Spleen (tissue), 11 donors: ENCODE measurements around the gene ODAD4. TPM values are rescaled to one million over a fixed set of nuclear protein-coding genes. Genes with fewer than 3 reads are reported as not detected.
A peak's percentile ranks its signal among the peaks of the same experiment; 100 is the strongest.

Source experiments
- DNase-seq: peaks from one replicate; pipeline ENCODE4 v3.0.0-alpha.2; 2020
- H3K27ac ChIP-seq, 8 donors: fragments of 200-600 bp; sonication (generic) in 7 of 8; 1 replicate in 4 of 8; 2 replicates in 4 of 8; pipeline versions ENCODE4 v1.5.0 to v1.8.0; 2016 to 2021; ENCODE audit warnings: inconsistent platforms in 4 of 8, mild to moderate bottlenecking in 4 of 8, moderate library complexity in 1 of 8
- H3K27me3 ChIP-seq, 7 donors: fragments of 200-600 bp; sonication (generic) in 6 of 7; replicated peaks in 1 of 7; 1 replicate in 4 of 7; 2 replicates in 3 of 7; pipeline versions ENCODE4 v1.5.0 to v1.8.0; 2016 to 2021; ENCODE audit warnings: inconsistent platforms in 3 of 7, mild to moderate bottlenecking in 1 of 7
- H3K36me3 ChIP-seq, 6 donors: fragments of 200-600 bp; sonication (generic) in 5 of 6; 1 replicate in 4 of 6; 2 replicates in 2 of 6; pipeline versions ENCODE4 v1.5.0 to v1.8.0; 2016 to 2021; ENCODE audit warnings: inconsistent platforms in 2 of 6
- H3K4me1 ChIP-seq, 6 donors: fragments of 200-600 bp; sonication (generic) in 5 of 6; 1 replicate in 3 of 6; 2 replicates in 3 of 6; pipeline versions ENCODE4 v1.5.0 to v1.8.0; 2016 to 2021; ENCODE audit warnings: inconsistent platforms in 3 of 6
- H3K4me3 ChIP-seq, 8 donors: fragments of 200-600 bp; sonication (generic) in 7 of 8; 1 replicate in 4 of 8; 2 replicates in 4 of 8; pipeline versions ENCODE4 v1.5.0 to v1.8.0; 2016 to 2021; ENCODE audit warnings: inconsistent platforms in 4 of 8, mild to moderate bottlenecking in 4 of 8, moderate library complexity in 2 of 8
- H3K9me3 ChIP-seq, 8 donors: fragments of 200-600 bp; sonication (generic) in 7 of 8; 1 replicate in 4 of 8; 2 replicates in 4 of 8; pipeline versions ENCODE4 v1.5.0 to v1.8.0; 2016 to 2021; ENCODE audit warnings: inconsistent platforms in 4 of 8
- CTCF ChIP-seq, 11 experiments: fragments of 200-600 bp in 7 of 11; fragments of 450-650 bp in 4 of 11; sonication (generic) in 4 of 11; IDR thresholded peaks in 8 of 11; conservative IDR thresholded peaks in 3 of 11; 1 replicate in 7 of 11; 2 replicates in 4 of 11; pipeline versions ENCODE4 v1.4.0 to v1.8.0; 2016 to 2021; ENCODE audit warnings: antibody characterized with exemption in 11 of 11, inconsistent platforms in 4 of 11, mild to moderate bottlenecking in 1 of 11
- POLR2A ChIP-seq, 3 donors: fragments of 450-650 bp; IDR thresholded peaks; one replicate each; pipeline ENCODE4 v1.5.1; 2017; ENCODE audit warnings: antibody characterized with exemption in 3 of 3, mild to moderate bottlenecking in 1 of 3
- POLR2AphosphoS5 ChIP-seq, 3 donors: sonication (generic); formaldehyde crosslinking; IDR thresholded peaks; one replicate each; pipeline ENCODE4 v1.5.1; 2017; ENCODE audit warnings: antibody characterized with exemption in 3 of 3
- WGBS, 5 donors: extraction: QIAGEN DNeasy Blood & Tissue Kit in 3 of 5; methylation state at CpG; one replicate each; pipeline versions ENCODE4 v1.1.5 to v1.1.7; 2013 to 2018; 5-methylcytosine and 5-hydroxymethylcytosine counted together
- intact Hi-C: fragments of 100-400 bp; cut with DNase I; formaldehyde crosslinking; loops from one replicate; pipeline ENCODE4 v1.15.0; 2023; ENCODE audit warnings: low total_unique reads
- polyA plus RNA-seq, 3 donors: library from polyadenylated mRNA; stranded (reverse); fragments of 200-250 nt; gene quantifications; one replicate each; pipeline ENCODE4 v1.2.1, GENCODE V29; 2013
- total RNA-seq, 7 donors: library from RNA; depleted of rRNA in 3 of 7; stranded (reverse); fragments of >200 nt in 3 of 7; fragmentation: NEBNext Ultra II Directional in 4 of 7; extraction: Animal tissue kit (Norgen Biotek cat#: 25700) in 4 of 7; gene quantifications; one replicate each; pipeline versions ENCODE4 v1.1.0 to v1.2.1, GENCODE V29; 2016 to 2021
- donor health status: healthy with polysubstance abuse.
- donor health status: DM: no; HTN: no; CAD: no; lungs with moderate emphysema.
- donor health status: DM: no; HTN: no; CAD: no.
- donor health status: Bipolar disorder and iron deficiency.
- donor health status: healthy.
- donor health status: DM: no; HTN: no; CAD: no.
- donor health status: DM: yes; HTN: yes; CAD: no.

ODAD4 gene
- total and polyA plus RNA-seq, 10 donors: 0.20 to 1.0 (median 0.33) TPM; not detected in 4

DNA sequence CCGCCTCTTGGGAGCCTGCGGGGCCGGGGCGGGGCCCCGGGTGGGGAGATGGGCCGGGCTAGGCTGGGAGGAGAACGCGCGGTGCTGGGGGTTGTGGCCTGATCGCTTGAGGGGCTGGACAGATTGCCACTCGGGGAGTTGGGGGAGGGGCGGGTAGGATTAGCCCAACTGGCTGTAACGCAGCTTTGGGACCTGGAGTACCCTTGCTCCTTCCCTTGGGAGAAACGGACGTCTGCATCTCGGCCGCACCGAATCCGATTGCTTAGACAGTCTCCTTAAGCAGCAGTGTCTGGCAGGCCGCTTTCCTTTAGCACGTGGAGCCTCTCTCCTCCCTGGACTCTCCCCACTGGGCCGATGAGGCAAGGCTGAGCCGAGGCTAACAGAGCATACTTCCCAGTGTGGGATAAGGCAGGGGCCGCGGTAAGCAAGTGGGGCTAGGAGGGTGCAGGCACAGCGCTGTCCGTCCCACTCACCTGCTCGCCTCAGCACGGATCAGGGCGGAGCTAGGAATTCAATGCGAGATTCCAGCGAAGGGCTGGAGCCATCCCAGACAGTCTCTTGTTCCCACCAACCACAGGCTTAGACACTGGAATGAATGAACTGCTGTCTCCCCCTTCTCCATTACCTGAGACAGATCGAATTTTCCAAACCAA lies 11.1 kb upstream of the ODAD4 start:
- H3K36me3 ChIP-seq: peaks cover 0 to 1% (median 0%) of the 10 kb centered on the region in 6 donors
- intact Hi-C loops: no loop called here
- peak overlapping the region; percentile 79 to 99 (median 95) for H3K4me3 ChIP-seq
- H3K27ac ChIP-seq: peak overlapping the region in 6 of 8 donors; percentile 88 to 93 (median 92)
- H3K27me3 ChIP-seq: no peaks in the 10 kb centered on the region
- peaks cover 10 to 49% (median 33%) of the 10 kb centered on the region in 6 donors for H3K4me1 ChIP-seq
- no peak for DNase-seq
- WGBS, 5 donors: 13 to 33% (median 19%) methylated on average over 12 to 33 of the region's 33 CpGs
- TF ChIP-seq CTCF (IDR thresholded peaks at IDR 0.05 in 8 of 11, conservative IDR thresholded peaks at IDR 0.05 in 3 of 11): peak in 2 of 11 experiments; percentile 1 to 2
- TF ChIP-seq POLR2A (IDR thresholded peaks at IDR 0.05): no peak
- no peaks in the 10 kb centered on the region for H3K9me3 ChIP-seq

GRCh38 chr17:41919840-41920579 lies 10.4 kb upstream of the ODAD4 start:
- intact Hi-C loops: no loop called here
- H3K4me3 ChIP-seq: peak overlapping the region in 3 of 8 donors; percentile 89 to 95 (median 93)
- no peaks in the 10 kb centered on the region for H3K27me3 ChIP-seq
- peaks cover 10 to 42% (median 32%) of the 10 kb centered on the region in 6 donors for H3K4me1 ChIP-seq
- no peak overlapping the region for H3K27ac ChIP-seq
- H3K36me3 ChIP-seq: no peaks in the 10 kb centered on the region
- no peak for TF ChIP-seq CTCF (IDR thresholded peaks at IDR 0.05 in 8 of 11, conservative IDR thresholded peaks at IDR 0.05 in 3 of 11)
- no peak for TF ChIP-seq POLR2AphosphoS5 (IDR thresholded peaks at IDR 0.05)
- no peak for TF ChIP-seq POLR2A (IDR thresholded peaks at IDR 0.05)
- no peaks in the 10 kb centered on the region for H3K9me3 ChIP-seq
- WGBS, 5 donors: 85 to 94% (median 88%) methylated on average over 7 of the region's 7 CpGs
- DNase-seq: peak; percentile 78

DNA sequence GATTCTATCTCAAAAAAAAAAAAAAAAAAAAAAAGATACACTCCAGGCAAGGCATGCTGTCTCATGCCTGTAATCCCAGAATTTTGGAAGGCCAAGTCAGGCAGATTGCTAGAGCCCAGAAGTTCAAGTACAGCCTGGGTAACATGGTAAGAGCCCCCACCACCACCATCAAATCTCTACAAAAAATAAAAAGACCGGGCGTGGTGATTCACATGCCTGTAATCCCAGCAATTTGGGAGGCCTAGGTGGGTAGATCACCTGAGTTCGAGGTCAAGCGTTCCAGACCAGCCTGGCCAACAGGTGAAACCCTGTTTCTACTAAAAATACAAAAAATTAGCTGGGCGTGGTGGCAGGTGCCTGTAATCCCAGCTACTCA lies 9.8 kb upstream of the ODAD4 start:
- Histone ChIP-seq H3K4me3 (no peak overlapping the region), H3K9me3 (no peaks in the 10 kb centered on the region), H3K27ac (no peak overlapping the region), H3K4me1 (peaks cover 10 to 36% (median 29%) of the 10 kb centered on the region in 6 donors), H3K27me3 (no peaks in the 10 kb centered on the region), H3K36me3 (no peaks in the 10 kb centered on the region)
- 85 to 96% (median 96%) methylated on average over 5 of the region's 5 CpGs for WGBS, 5 donors
- DNase-seq: no peak
- intact Hi-C loops: no loop called here
- no peak for TF ChIP-seq POLR2AphosphoS5 (IDR thresholded peaks at IDR 0.05)
- no peak for TF ChIP-seq POLR2A (IDR thresholded peaks at IDR 0.05)
- no peak for TF ChIP-seq CTCF (IDR thresholded peaks at IDR 0.05 in 8 of 11, conservative IDR thresholded peaks at IDR 0.05 in 3 of 11)

- no peaks in the 10 kb centered on the region for H3K36me3 ChIP-seq
- 91 to 94% (median 94%) methylated on average over 7 of the region's 7 CpGs for WGBS, 5 donors
- peaks cover 6 to 31% (median 19%) of the 10 kb centered on the region in 6 donors for H3K4me1 ChIP-seq
- intact Hi-C loops: no loop called here
- no peaks in the 10 kb centered on the region for H3K27me3 ChIP-seq
- H3K27ac ChIP-seq: no peak overlapping the region
- no peak overlapping the region for H3K4me3 ChIP-seq
- TF ChIP-seq POLR2A (IDR thresholded peaks at IDR 0.05) (no peak), CTCF (IDR thresholded peaks at IDR 0.05 in 8 of 11, conservative IDR thresholded peaks at IDR 0.05 in 3 of 11) (no peak), POLR2AphosphoS5 (IDR thresholded peaks at IDR 0.05) (no peak)
- H3K9me3 ChIP-seq: no peaks in the 10 kb centered on the region
- no peak for DNase-seq
Measured at GRCh38 chr17:41925991-41926590, 4.3 kb upstream of the ODAD4 start.
